ENCODE data around the gene SLIT1.
"Not testable (repeated sequence)": the region's sequence is repeated elsewhere in the genome, so short reads cannot be mapped to it uniquely, and the experiment has no call there.

SLIT1 gene

GRCh38 chr10:97105303-97105702, 80.5 kb downstream of the SLIT1 start:
- no peak for DNase-seq

GRCh38 chr10:97103316-97104080, 82.3 kb downstream of the SLIT1 start:
- no peak for DNase-seq

GRCh38 chr10:97102441-97102840, 83.3 kb downstream of the SLIT1 start:
- no peak for DNase-seq

DNA sequence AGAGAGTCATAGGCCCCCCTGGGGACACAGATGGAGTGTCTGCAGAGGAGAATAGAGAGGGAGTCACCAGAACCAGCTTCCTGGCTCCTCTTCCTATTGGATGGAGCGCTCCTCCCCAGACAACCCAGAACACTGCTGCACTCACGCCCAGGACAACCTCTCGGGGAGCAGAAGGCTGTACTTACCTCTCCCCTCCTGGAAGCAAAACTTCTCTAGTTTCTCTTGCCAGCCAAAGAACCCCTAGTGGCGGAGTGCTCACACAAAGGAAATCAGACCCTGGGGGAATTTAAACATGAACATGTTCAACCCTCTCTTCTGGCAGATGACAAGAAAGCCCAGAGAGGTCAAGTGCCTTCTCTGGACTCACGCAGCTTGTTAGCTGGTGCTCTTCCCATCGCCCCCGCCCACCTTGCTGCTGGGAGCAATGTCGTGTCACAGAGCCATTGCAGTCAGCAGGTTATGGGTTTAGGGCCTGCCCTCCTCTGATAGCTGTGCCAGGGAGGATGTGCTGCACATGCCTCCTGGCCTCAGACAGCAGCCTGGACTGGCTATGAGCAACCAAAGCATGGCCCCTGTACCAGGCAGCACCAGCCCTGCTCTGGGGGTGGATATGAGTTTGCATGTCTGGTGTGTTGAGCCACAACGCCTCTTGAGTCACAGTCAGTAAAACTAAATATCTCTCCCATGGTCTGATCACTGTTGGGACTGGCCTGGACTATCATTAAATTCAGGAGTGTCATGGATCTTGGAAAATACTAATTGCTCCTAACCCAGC, 84.4 kb downstream of the SLIT1 start:
- no peak for DNase-seq

- DNase-seq: no peak
Observed at GRCh38 chr10:97100657-97101056, 85.1 kb downstream of the SLIT1 start.

DNA sequence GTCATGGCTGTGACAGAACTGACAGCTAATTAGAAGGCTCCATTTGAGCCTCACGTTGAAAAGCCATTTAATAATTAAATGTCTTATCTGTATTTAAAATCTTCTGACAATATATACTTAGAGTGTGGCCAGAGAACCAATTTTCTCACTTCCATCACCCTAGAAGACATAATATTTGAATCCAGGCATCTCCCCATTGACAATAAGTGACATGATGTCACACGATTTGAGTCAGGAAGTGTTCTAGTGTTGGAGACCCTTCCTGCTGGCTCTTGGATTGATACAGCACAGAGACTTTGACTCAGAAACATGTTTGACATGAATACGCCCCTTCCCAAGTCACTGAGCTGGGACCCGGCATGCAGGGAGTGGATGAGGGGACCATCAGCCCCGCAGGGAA, 85.9 kb downstream of the SLIT1 start:
- no peak for DNase-seq

DNA sequence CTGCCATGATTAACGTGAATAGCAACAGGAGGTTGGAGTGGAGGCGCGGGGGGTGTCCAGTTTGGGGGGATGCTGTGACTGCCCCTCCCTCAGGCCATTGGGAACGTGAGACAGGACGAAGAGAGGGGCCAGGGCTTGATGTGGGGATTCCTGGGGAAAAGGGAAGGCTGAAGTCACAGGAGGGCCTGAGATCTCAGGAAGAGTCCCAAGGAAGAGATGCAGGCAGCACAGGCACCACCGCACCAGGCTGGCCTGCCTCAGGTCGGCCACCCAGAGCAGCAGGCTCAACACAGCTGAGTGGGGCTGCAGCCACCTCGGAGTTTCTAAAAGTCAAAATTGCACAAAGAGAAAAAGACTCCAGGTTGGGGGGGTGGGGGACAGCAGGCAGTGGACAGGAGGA, 86.7 kb downstream of the SLIT1 start:
- DNase-seq: no peak

- DNase-seq: no peak
Observed at GRCh38 chr10:97097084-97097433, 88.7 kb downstream of the SLIT1 start.

GRCh38 chr10:97096261-97097083, 89.3 kb downstream of the SLIT1 start:
- DNase-seq: no peak

DNA sequence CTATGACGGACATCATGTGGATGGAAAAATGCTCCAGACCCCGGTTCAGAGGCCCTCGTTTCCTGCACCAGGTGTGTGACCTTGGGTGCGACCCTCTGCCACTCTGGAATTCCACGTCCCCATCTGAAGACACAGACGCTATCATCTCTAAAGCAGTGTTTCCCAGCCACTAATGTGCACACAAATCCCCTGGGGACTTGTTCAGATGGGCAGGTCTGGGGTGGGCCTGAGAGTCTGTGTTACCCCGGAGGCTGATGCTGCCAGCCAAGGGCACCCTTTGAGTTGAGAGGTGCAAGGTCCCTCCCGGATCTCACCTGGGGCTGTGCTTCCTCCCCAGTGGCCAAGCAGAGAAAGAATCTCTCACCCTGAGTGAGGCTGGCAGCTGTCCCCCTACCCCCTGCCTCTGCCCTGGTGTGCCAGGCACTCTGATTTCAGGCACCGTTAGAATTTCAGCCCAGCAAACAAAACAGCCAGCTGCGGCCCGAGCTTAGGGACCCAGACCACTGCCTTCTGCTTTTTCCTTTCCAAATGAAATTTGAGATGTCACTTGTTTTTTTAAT, 90.0 kb downstream of the SLIT1 start:
- DNase-seq: no peak

DNA sequence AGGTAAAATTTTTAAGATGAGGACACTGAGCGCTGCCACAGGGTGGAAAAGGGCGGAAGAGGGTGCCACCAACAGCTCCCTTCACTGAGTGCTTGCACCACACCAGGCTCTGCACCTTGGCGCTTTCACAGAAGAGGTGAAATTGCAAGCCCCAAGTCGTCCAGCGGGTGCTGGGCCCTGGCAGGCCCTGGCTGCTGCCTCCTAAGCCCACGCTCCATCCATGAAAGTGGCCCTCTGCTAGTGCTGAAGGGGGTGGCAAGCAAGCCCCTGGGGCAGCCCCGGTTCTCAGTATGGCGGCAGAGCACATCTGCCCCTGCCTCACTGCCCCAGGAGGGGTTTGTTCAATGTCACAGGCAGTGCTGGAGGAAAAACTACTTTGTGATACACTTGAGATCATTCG, 95.1 kb downstream of the SLIT1 start:
- no peak for DNase-seq

- DNase-seq: no peak
Observed at GRCh38 chr10:97090035-97090434, 95.7 kb downstream of the SLIT1 start.

- no peak for DNase-seq
Observed at GRCh38 chr10:97089209-97089870, 96.4 kb downstream of the SLIT1 start.

DNA sequence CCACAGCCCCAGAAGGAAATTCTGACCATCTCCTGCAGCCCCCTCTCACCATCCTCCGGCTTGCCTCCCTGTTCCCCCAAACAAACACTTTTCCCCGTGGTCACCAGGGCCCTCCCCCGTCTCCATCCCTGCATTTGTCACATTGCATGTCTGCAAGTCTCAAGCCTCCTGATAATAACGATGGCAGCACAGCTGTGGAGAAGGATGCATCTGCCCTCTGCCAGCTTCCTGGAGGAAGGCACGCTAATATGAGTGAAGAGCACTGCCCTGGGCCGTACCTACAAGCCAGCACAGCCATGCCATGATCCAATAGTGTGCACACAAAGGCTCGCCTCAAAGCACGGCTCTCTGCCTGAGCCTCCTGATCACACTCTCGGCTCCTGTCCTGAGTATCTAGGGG, 98.5 kb downstream of the SLIT1 start:
- DNase-seq: no peak

DNA sequence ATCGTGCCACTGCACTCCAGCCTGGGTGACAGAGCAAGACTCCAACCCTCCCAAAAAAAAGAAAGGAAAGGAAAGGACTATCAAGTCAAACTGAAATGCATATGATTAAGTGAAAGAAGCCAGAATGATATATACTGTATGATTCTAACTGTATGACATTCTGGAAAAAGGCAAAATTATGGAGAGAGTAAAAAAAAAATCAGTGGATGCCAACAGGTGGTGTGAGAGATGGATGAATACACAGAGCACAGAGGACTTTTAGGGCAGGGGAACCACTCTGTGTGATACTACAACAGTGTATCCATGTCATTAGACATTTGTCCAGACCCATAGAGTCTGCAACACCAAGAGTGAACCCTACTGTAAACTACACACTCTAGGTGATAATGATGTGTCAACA, 99.2 kb downstream of the SLIT1 start:
- DNase-seq: no peak

- no peak for DNase-seq
Observed at GRCh38 chr10:97083228-97083829, 102.4 kb downstream of the SLIT1 start.

DNA sequence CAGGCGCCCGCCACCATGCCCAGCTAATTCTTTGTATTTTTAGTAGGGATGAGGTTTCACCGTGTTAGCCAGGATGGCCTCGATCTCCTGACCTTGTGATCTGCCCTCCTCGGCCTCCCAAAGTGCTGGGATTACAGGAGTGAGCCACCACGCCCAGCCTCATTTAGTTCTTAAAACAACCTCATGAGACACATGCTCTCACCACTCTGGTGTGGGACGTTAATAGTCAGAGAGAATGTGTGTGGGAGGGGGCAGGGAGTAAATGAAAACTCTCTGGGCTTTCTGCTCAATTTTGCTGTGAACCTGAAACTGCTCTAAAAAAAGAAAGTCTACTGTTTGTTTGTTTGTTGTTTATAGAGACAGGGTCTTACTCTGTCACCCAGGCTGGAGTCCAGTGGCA, 103.2 kb downstream of the SLIT1 start:
- not testable (repeated sequence) for DNase-seq

- peak in 4 of 5 donors; percentile 40 to 51 (median 46) for DNase-seq
Observed at GRCh38 chr10:97081621-97082235, 104.0 kb downstream of the SLIT1 start.

GRCh38 chr10:97080051-97080776, 105.5 kb downstream of the SLIT1 start:
- DNase-seq: no peak

DNA sequence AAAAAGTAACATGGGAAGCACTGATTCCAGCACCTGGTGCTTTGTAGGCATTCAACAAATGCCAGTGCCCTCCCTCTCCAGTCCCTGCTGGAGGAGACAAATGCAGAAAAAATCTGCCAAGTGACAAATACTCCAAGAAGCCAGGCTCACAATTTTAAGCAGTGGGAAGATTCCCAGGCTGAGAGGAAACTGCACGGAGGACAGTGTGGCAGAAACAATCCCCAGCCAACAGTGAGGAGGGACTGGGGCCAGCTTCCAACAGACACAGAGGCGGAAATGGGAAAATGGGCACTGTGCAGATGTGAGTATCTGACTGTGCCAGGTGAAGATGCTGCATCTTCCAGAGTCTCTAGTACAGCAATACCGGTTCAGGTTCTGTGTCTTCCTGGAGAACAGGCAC, 106.3 kb downstream of the SLIT1 start:
- no peak for DNase-seq

DNA sequence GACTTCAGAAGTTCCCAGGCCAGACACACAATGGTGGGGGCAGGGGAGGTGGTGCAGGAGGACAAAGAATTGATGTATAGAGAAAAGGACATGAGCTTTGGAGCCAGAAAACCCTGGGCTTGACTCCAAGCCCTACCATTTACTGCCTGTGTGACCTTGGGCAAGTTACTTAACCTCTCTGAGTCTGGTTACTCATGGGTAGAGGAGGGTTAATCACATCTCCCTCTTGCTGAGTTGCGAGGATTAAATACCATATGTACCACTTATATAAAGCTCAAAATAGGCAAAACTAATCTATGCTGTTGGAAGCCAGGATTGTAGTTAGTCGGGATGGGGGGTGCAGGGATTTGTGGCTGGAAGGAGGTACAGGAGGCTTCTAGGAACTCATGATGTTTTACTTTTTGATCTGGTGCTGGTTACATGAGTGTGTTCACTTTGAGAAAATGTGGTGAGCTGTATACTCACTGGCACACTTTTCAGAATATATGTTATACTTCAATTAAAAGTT, 106.8 kb downstream of the SLIT1 start:
- no peak for DNase-seq
